Cerebellar cortex (tissue), 1 donor: ENCODE measurements around the gene FCHSD2.

Source experiments
- DNase-seq: peaks from one replicate; pipeline ENCODE4 v3.0.0-alpha.2; 2015; ENCODE audit warnings: low spot score

FCHSD2 gene

GRCh38 chr11:73172992-73173656, 31.0 kb upstream of the FCHSD2 start:
- DNase-seq, result no peak

GRCh38 chr11:73171436-73172161, 29.5 kb upstream of the FCHSD2 start:
- DNase-seq, result no peak

GRCh38 chr11:73170140-73170539, 28.0 kb upstream of the FCHSD2 start:
- DNase-seq, result no peak

- no peak for DNase-seq
These were observed 26.9 kb upstream of the FCHSD2 start for GRCh38 chr11:73168925-73169579.

GRCh38 chr11:73167363-73167954, 25.3 kb upstream of the FCHSD2 start:
- no peak for DNase-seq

- no peak for DNase-seq
These were observed 22.9 kb upstream of the FCHSD2 start for GRCh38 chr11:73164803-73165540.

- DNase-seq, result no peak
These were observed 21.6 kb upstream of the FCHSD2 start for GRCh38 chr11:73163638-73164174.

- DNase-seq, result no peak
These were observed 20.1 kb upstream of the FCHSD2 start for GRCh38 chr11:73162196-73162740.

GRCh38 chr11:73160005-73160760, 18.1 kb upstream of the FCHSD2 start:
- no peak for DNase-seq

GRCh38 chr11:73159297-73159696, 17.2 kb upstream of the FCHSD2 start:
- DNase-seq, result no peak

GRCh38 chr11:73158356-73159051, 16.4 kb upstream of the FCHSD2 start:
- DNase-seq, result no peak

GRCh38 chr11:73157101-73158010, 15.2 kb upstream of the FCHSD2 start:
- DNase-seq, result no peak

GRCh38 chr11:73156686-73157085, 14.6 kb upstream of the FCHSD2 start:
- no peak for DNase-seq

GRCh38 chr11:73156114-73156513, 14.0 kb upstream of the FCHSD2 start:
- no peak for DNase-seq

GRCh38 chr11:73155102-73155501, 13.0 kb upstream of the FCHSD2 start:
- DNase-seq, result no peak

- DNase-seq, result no peak
These were observed 12.1 kb upstream of the FCHSD2 start for GRCh38 chr11:73154178-73154577.

- no peak for DNase-seq
These were observed 10.9 kb upstream of the FCHSD2 start for GRCh38 chr11:73152861-73153483.

- DNase-seq, result no peak
These were observed 10.2 kb upstream of the FCHSD2 start for GRCh38 chr11:73152086-73152853.
